HG03025 (cell line): ENCODE results near the gene TSPOAP1.

Experiments used
- ATAC-seq: cut with Tn5 transposase; IDR thresholded peaks from one replicate; pipeline ENCODE4 v1.9.1; 2021; ENCODE audit warnings: mild to moderate bottlenecking, moderate library complexity; ENCODE audit not compliant: unreplicated experiment, low FRiP score

Gene TSPOAP1, protein sequence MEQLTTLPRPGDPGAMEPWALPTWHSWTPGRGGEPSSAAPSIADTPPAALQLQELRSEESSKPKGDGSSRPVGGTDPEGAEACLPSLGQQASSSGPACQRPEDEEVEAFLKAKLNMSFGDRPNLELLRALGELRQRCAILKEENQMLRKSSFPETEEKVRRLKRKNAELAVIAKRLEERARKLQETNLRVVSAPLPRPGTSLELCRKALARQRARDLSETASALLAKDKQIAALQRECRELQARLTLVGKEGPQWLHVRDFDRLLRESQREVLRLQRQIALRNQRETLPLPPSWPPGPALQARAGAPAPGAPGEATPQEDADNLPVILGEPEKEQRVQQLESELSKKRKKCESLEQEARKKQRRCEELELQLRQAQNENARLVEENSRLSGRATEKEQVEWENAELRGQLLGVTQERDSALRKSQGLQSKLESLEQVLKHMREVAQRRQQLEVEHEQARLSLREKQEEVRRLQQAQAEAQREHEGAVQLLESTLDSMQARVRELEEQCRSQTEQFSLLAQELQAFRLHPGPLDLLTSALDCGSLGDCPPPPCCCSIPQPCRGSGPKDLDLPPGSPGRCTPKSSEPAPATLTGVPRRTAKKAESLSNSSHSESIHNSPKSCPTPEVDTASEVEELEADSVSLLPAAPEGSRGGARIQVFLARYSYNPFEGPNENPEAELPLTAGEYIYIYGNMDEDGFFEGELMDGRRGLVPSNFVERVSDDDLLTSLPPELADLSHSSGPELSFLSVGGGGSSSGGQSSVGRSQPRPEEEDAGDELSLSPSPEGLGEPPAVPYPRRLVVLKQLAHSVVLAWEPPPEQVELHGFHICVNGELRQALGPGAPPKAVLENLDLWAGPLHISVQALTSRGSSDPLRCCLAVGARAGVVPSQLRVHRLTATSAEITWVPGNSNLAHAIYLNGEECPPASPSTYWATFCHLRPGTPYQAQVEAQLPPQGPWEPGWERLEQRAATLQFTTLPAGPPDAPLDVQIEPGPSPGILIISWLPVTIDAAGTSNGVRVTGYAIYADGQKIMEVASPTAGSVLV (N-terminal part only)

GRCh38 chr17:58328195-58329034, at the start of gene TSPOAP1:
TSS of gene TSPOAP1 (minus strand) at chr17:58328795. CDS start at chr17:58327920, 875 bp downstream.
- no peak for ATAC-seq

DNA sequence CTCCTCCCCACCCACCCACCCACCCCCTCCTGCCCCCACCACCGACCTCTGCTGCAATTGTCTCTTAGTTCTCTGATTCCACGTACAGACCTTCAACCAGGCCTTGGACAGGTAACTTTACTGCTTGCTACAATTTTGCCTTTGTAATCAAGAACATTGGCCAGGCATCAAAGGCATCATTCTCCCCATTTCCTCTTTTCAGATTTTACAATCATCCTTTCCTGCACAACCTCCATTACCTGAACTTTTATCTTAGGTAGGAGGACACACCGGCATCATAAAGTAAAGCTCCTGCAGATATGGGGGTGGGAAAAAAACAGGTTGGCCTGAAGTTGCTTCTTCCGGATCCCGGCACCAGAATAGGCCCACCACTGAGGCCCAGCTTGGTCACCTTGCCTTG, 49.1 kb upstream of the TSPOAP1 start:
- no peak for ATAC-seq

DNA sequence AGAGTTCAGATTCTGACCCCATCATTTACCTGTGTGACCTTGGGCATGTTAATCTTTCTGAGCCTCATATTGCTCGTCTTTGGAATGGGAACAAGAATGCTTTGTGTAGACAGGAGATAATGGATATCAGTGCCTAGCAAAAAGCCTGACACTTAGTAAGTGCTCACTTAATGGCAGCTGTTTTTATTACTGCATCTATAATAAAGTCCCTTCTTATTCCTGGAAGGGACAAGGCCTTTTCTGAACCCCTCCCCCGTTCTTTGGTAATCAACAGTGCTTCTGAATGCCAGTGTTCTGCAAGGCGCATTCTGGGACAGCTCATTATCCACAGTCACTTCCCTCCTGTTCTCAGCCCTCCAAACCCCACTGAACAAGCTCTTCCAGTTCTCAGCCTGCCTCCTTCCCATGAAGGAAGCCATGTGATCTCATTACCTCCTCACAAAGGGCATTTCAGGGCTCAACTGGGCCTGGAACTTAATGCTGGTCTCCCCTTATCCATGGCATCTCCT, 48.6 kb upstream of the TSPOAP1 start:
- no peak for ATAC-seq

DNA sequence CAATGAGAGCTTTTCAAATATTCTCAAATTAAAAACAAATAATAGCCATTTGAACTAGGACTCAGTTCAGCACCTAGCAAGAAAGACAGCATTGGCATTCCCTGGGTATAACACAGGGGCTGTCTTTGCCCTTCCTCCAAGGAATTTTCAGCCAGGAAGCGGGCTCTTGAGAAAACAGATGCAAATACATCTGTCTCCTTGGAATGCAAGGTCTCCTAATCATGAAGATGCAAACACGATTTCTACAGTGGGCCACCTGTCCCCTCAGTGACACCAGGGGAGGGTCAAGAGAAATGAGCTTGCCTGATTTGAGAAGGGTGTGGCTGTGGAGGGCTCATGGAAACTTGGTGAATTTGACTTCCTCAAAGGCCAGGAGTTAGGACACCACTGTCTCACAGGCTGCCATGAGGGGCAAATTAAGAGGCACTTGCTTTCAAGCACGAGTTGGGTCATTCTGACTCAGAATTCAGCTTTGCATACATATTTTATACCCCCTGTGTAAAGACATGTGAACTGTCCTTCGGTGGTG, 47.9 kb upstream of the TSPOAP1 start:
- ATAC-seq = no peak

DNA sequence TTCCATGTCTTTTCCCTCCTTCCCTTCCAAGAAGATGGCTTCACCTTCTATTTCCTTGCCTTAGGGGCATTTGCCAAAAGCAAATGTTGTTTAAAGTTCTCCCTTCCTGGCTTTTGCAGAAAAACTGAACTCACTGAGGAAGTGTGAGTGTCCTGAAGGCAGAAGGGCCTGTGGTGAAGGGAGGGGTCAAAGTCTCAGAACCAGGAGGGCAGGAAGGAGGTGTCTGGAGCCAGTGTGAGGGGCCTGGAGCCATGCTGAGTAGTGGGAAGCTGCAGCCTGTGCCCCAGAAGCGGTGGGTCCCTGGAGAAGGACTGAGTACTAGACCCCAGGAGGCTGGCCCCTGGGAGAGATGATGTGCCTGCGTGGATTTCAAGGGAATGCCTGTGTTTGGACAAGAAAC, 47.2 kb upstream of the TSPOAP1 start:
- ATAC-seq = no peak

DNA sequence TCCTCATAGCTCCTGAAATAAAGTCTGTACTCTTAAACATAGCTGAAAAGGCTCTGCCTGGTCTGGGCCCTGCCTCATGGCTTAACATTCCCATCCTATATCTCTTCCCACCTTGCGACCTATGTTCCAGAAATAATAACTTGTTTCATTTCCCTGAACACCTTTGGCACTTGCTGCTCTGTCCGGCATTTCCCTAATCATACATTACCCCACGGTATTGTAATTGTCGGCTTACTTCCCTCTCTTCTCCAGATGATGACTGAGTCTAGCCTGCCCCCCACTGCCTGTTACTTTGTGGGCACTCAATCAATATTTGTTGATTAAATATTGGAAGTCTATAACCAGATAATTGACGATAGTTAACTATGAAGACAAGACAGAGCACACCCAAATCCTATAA, 46.7 kb upstream of the TSPOAP1 start:
- ATAC-seq = no peak

- ATAC-seq = no peak
These were observed 45.3 kb upstream of the TSPOAP1 start for GRCh38 chr17:58373923-58374322.

DNA sequence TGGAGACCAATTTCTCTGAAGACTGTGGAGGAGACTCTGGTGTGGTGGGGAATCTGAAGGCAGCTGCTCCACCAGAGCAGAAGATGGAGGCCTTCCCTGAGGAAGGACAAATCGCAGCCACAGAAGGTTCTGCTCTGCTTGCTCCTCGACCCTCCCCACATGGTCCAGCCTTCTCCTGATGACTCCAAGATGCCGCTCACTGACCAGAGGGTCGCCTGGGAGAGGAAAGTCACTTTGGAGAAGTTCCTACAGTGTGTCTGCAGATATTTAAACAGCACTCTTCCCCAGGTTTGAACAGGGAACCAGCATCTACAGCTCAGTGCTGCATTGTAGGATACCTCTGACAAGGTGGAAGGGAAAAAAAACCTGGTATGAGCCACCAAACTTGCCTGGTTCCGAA, 44.4 kb upstream of the TSPOAP1 start:
- no peak for ATAC-seq

DNA sequence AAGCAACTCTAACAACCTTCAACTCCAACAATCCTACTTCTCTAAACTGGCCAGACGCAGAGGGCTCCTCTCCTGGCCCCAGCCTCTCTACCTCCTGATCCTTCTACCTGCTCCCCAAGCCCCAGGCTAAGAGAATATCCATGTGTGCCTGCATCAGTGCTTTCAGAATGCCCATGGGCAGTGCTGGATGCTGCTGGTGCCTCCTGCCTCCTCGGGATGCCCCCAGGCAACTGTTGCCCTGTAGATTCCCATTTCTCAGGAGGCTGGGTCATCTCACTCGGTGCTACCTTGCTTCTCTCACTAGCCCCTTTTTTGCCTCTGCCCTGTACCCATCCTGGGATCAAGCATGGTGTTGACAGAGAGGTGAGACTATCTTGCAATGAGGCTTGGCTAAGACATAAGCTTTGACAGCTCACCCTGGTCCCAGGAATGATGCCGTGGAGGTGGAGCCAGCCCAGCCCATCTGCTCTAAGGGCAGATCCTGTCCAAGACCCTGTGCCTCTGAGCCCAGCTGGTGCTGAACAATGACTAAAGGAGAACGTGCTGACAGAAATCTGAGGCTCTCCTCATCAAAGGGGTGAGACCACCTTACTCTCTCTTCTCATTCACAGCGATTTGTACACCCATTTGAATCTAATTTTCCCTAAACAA, 42.8 kb upstream of the TSPOAP1 start:
- ATAC-seq = no peak

DNA sequence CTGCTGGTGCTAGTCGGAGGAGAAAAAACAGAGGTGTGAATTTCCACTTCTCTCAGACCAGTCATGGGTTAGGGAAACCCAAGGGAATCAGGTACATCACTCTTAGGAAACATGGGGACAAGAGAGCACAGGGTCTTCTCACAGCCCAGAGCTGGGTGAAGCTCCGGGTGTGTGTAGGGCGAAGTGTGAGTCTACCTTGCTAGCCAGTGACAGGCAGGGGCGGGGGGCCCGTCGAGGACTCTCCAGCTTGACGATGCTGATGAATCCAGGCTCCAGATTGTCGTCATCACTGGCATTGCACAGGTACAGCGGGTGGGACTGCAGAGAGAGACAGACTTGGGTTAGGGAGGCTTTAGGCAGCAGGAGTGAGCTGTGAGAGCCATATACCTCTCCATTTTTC, 42.1 kb upstream of the TSPOAP1 start:
- ATAC-seq = no peak

- ATAC-seq = no peak
These were observed 41.7 kb upstream of the TSPOAP1 start for GRCh38 chr17:58370309-58370708.

DNA sequence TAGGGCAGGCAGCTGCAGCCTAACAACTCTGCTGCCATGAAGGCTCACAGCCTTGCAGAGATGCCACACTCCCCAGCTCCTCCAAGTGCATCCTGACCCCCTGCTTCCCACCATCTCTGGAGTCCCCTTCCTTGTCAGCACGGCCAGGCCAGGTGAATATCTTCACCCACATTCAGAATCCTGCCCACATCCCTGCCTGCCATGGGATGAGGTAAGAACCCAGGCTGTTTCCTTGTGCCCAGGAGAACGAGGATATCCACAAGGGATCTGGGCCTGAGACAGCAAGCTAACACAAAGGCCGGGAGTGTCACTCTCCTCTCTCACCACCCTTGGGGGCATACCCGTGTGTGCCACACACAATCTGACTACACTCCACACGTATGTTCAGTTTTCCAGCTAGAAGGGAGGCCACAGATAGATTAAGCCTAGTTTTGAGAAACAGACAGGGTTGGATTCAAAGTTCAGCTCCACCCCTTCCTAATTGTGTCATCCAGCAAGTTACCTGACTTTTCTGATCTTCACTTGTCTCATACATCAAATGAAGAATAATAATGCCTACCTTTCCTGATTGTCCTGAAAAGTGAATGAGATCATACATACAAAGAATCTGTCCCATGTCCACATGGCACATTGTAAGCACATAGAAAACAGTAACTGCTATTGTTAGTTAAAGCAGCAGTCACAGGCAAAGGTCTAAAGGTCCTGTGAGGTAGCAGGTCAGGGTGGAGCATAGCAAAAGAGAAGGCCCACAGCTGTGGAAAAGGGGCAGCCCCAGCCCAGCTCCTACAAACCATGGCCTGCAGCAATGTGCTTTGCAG, 40.8 kb upstream of the TSPOAP1 start:
- ATAC-seq = no peak

DNA sequence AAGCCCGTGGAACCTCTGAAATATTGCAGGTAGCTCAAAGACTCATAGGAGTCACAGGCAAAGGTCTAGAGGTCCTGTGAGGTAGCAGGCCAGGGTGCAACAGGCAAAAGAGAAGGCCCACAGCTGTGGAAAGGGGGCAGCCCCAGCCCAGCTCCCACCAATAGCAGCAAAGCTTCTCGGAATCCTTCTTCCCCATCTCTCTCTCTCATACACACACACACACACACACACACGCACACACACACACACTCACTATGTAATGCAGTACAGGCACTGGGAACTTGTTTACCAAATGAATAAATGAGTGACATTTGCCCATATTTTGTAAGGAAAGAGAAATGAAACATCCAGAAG, 40.2 kb upstream of the TSPOAP1 start:
- no peak for ATAC-seq

DNA sequence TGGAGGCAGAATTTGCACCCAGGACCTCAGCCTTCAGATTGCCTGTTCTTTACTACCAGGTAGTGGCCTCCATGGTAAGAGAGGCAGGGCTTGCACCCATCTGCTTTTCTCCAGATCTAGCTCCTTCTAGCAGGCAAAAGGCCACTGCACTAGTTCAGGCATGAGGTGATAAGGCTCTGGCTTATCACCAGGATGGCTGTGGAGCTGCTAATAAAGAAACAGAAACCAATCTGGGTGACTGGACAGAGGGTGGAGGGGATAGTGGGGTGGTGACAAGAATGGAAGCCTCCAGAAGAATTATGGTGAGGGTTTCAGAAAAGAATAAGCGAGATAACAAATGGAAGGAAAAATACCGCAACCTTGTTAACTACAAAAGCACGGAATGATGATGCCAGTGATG, 38.9 kb upstream of the TSPOAP1 start:
- ATAC-seq = no peak

- ATAC-seq = no peak
These were observed 37.5 kb upstream of the TSPOAP1 start for GRCh38 chr17:58365980-58366595.

DNA sequence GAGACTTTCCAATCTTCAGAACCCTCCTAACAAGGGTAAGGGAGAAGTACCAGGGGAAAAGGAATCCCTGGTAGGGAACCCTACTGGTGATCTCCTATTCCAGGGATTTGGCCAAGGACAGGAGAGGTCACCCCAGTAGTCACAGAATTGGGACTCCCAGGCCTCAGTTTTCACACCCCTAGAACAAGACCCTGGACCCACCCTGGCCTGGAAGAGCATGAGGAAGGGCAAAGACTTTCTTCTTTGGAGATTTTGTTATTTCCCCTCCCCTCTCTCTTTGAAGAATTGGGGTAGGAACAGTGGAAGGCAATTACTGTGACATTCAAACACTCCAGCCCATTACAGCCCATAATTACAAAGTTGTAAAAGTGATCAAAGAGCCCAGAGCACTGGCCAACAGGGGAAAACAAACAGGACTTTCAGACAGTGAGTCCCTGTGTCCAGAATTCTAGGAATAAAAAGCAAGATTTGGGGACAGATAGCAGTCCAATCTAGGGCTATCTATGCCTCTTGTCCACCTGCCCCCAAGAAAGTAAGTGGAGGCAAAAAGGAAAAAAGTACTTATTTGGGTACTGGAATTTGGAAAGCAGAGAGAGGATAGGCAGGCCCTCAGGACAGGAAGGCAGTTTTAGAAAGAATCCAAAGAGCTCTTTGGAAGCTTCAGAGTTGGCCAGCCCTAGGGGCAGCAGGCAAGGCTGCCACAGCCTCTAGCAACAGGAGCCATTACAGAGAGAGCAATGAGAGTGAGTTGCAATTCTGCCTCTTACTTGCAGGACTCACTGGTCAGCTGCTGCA, 36.8 kb upstream of the TSPOAP1 start:
- no peak for ATAC-seq

- no peak for ATAC-seq
These were observed 35.8 kb upstream of the TSPOAP1 start for GRCh38 chr17:58364270-58364942.
